HL-60 (cell line): Measurements from ENCODE around the gene CNTN5.

Experiments used
- DNase-seq, 2 experiments: peaks; one replicate each; pipeline ENCODE4 v3.0.0-alpha.2; 2010 to 2020; ENCODE audit warnings: low read depth in 1 of 2, low spot score in 1 of 2
- H3K27ac ChIP-seq: fragments of 250-450 bp; sonication (Bioruptor Pico); replicated peaks from 2 replicates; pipeline ENCODE4 v1.5.1; 2020; ENCODE audit warnings: mild to moderate bottlenecking, moderate library complexity
- H3K27me3 ChIP-seq: fragments of 250-450 bp; sonication (Bioruptor Pico); 2 replicates; pipeline ENCODE4 v1.5.1; 2021; ENCODE audit warnings: mild to moderate bottlenecking, moderate library complexity; ENCODE audit not compliant: insufficient read depth, poor library complexity, severe bottlenecking
- H3K4me3 ChIP-seq: replicated peaks from 2 replicates; pipeline ENCODE4 v1.5.1; 2011; ENCODE audit warnings: mild to moderate bottlenecking, control low read depth, low read length; ENCODE audit not compliant: insufficient read depth
- CTCF ChIP-seq: IDR thresholded peaks from one replicate; pipeline ENCODE4 v1.5.1; 2011; ENCODE audit warnings: low read length, control low read depth, inconsistent platforms; ENCODE audit not compliant: insufficient read depth
- GABPA ChIP-seq: IDR thresholded peaks from 2 replicates; pipeline ENCODE4 v1.6.1; 2012; ENCODE audit warnings: low read depth
- POLR2AphosphoS5 ChIP-seq: IDR thresholded peaks from 2 replicates; pipeline ENCODE4 v1.6.1; 2012; ENCODE audit warnings: low read depth
- SPI1 ChIP-seq: IDR thresholded peaks from 2 replicates; pipeline ENCODE4 v1.6.1; 2012; ENCODE audit warnings: low read depth, mild to moderate bottlenecking, borderline replicate concordance
- TF ChIP-seq, protein P1 (sequence below): IDR thresholded peaks from 2 replicates; pipeline ENCODE4 v1.6.1; 2012; ENCODE audit warnings: low read depth; ENCODE audit not compliant: insufficient replicate concordance

The CNTN5 gene

GRCh38 chr11:99320769-99321290, 300.1 kb downstream of the CNTN5 start:
- no peak for DNase-seq
- TF ChIP-seq SPI1 (no peak), CTCF (no peak), GABPA (no peak), POLR2AphosphoS5 (no peak)
- TF ChIP-seq, protein P1, sequence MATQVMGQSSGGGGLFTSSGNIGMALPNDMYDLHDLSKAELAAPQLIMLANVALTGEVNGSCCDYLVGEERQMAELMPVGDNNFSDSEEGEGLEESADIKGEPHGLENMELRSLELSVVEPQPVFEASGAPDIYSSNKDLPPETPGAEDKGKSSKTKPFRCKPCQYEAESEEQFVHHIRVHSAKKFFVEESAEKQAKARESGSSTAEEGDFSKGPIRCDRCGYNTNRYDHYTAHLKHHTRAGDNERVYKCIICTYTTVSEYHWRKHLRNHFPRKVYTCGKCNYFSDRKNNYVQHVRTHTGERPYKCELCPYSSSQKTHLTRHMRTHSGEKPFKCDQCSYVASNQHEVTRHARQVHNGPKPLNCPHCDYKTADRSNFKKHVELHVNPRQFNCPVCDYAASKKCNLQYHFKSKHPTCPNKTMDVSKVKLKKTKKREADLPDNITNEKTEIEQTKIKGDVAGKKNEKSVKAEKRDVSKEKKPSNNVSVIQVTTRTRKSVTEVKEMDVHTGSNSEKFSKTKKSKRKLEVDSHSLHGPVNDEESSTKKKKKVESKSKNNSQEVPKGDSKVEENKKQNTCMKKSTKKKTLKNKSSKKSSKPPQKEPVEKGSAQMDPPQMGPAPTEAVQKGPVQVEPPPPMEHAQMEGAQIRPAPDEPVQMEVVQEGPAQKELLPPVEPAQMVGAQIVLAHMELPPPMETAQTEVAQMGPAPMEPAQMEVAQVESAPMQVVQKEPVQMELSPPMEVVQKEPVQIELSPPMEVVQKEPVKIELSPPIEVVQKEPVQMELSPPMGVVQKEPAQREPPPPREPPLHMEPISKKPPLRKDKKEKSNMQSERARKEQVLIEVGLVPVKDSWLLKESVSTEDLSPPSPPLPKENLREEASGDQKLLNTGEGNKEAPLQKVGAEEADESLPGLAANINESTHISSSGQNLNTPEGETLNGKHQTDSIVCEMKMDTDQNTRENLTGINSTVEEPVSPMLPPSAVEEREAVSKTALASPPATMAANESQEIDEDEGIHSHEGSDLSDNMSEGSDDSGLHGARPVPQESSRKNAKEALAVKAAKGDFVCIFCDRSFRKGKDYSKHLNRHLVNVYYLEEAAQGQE: no peak
- H3K27me3 ChIP-seq: no peaks in the 10 kb centered on the region
- no peak overlapping the region for H3K4me3 ChIP-seq
- no peak overlapping the region for H3K27ac ChIP-seq

- H3K27me3 ChIP-seq: no peaks in the 10 kb centered on the region
- no peak overlapping the region for H3K27ac ChIP-seq
- TF ChIP-seq GABPA: no peak
- TF ChIP-seq SPI1: no peak
- no peak overlapping the region for H3K4me3 ChIP-seq
- peak; percentile 10 to 71 for DNase-seq
These were observed 305.1 kb downstream of the CNTN5 start for GRCh38 chr11:99325847-99326246.

DNA sequence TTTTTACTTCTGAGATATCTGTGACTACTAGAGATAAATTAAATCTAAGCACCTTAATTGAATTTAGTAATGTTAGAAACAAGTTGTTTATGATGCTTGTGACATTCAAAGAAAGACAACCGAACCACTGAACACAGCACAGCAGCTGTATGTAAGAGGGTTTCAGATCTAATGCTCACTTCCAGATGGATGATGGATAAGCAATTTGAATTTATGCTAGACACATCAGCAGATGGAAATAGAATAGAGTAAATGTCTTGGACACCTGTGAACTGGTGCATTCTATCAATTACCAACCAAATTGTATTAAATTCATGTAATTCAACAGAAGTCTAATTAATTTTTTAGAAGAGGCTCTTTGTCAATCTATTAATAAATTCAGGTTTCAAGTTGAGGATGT, 306.3 kb downstream of the CNTN5 start:
- Histone ChIP-seq H3K4me3 (no peak overlapping the region), H3K27me3 (no peaks in the 10 kb centered on the region), H3K27ac (no peak overlapping the region)
- TF ChIP-seq GABPA: no peak
- no peak for TF ChIP-seq SPI1
- TF ChIP-seq, protein P1: no peak
- TF ChIP-seq POLR2AphosphoS5: no peak
- TF ChIP-seq CTCF: no peak
- DNase-seq: no peak

- no peak for TF ChIP-seq SPI1
- TF ChIP-seq, protein P1: no peak
- TF ChIP-seq POLR2AphosphoS5: no peak
- TF ChIP-seq CTCF: no peak
- TF ChIP-seq GABPA: no peak
- no peak for DNase-seq
These were observed 306.8 kb downstream of the CNTN5 start for GRCh38 chr11:99327527-99327926.

More at GRCh38 chr11:99327527-99327926, 306.8 kb downstream of the CNTN5 start:
- H3K4me3 ChIP-seq: no peak overlapping the region
- no peak overlapping the region for H3K27ac ChIP-seq
- H3K27me3 ChIP-seq: no peaks in the 10 kb centered on the region
